OCI-M1 (cell line): ENCODE results near the gene CNTN4.

Experiments used
- DNase-seq: peaks from one replicate; lab custom pipeline; 2025; lab: John Stamatoyannopoulos, UW

Gene CNTN4

GRCh38 chr3:3038201-3038991 is 939.7 kb downstream of the CNTN4 start:
- no peak for DNase-seq

GRCh38 chr3:3053974-3054373 is 955.3 kb downstream of the CNTN4 start:
- DNase-seq: peak; percentile 21

DNA sequence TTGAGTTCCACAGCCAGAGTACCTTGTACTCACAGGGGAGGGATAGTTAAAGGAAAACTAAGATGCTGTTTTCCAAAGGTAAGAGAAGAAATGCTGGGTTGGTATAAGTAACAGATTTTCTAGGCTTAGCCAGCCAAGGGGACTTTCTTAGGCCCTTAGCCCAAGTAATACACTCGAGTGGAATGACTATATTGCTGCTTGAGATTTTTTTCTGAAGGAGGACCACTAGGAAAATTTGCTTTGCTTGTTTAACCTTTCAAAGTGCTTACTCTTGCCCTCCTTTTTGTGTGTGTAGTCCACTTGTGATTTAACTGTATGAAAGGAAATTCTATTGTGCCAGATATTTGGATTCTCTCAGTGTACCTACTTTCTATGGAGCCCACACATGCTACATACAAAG is 961.0 kb downstream of the CNTN4 start:
- no peak for DNase-seq

DNA sequence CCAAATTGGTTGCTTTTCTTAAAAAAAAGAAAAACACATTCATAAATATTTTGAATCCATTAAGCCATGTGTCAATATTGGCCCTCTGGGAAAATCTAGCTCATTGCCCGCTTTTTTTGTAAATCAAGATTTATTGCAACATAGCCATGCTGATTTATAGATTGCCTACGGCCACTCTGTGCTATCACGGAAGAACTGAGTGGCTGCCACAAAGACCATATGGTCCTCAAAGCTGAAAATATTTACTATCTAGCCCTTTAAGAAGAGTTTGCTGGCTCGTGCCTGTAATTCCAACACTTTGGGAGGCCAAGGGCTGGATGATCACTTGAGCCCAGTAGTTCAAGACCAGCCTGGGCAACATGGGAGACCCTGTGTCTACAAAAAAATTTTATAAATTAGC is 965.6 kb downstream of the CNTN4 start:
- DNase-seq: no peak

DNA sequence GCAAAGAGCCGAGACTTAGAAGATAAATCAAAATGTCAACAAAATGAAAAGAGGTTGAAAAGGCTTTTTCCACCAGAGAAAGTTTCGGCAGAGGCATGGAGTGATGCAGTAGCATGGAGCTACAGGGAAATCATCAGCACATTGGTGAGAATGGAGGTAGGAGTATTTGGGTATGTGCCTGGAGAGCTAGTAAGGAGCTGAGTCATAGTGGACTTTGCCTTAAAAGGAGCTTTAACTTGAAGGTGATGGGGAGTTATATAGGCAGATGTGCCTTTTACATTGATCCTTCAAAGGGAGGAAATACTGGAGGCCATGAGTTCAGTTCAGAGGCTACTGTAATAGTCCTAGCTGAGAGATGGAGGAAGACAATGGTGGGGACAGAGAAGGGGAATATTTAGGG is 967.2 kb downstream of the CNTN4 start:
- no peak for DNase-seq

GRCh38 chr3:3066378-3066777 is 967.7 kb downstream of the CNTN4 start:
- no peak for DNase-seq

DNA sequence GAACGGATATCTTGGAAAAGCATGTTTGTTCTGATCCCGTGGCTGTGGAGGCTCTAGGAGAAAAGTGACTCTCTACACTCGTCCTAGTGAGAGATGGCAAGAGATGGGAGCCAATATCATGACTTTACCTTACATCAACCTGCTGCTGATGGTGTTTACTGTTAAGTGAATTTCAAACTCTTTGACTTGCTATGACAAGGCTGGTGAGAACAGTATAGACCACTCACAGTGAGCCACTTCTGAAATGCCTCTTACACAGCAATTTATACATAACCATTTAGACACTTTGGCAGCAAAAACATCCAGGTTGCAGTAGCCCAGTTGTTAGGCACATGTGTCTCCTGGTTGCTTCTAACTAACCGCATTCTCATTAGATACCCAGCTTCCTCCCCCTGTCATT is 968.2 kb downstream of the CNTN4 start:
- DNase-seq: no peak

GRCh38 chr3:3068358-3068881 is 969.8 kb downstream of the CNTN4 start:
- DNase-seq: no peak

- no peak for DNase-seq
Measured at GRCh38 chr3:3069723-3070122, 971.1 kb downstream of the CNTN4 start.

- no peak for DNase-seq
Measured at GRCh38 chr3:3071136-3071535, 972.5 kb downstream of the CNTN4 start.

DNA sequence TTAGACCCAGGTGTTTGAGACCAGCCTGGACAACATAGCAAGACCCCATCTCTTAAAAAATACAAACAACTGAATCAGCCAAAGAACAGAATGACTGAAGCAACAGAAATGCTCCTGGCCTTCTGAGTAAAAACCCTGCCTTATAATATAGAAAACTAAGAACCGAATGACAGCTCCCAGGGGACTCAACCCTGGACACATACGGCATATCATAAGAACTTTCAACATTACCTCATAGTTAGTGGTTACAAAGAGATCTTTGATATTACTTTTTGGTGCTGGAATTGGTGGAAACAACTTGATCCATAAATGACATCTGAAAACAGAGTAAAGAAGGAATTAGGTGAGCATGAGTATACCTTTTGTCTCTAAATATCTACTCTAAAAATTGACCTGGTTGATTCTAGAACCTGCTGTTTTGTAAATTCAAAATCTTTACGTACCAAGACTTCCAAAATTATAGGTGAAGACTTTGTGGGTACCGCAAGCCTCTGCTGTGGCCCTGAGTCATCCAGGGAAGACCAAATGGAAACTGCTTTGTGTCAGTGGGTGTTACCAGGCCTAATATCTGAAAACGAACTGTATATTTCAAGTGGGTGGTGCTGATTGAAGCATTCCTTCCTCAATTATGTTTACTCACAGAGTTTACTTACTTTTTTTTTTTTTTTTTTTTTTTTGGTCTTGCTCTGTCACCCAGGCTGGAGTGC is 976.0 kb downstream of the CNTN4 start:
- DNase-seq: no peak

DNA sequence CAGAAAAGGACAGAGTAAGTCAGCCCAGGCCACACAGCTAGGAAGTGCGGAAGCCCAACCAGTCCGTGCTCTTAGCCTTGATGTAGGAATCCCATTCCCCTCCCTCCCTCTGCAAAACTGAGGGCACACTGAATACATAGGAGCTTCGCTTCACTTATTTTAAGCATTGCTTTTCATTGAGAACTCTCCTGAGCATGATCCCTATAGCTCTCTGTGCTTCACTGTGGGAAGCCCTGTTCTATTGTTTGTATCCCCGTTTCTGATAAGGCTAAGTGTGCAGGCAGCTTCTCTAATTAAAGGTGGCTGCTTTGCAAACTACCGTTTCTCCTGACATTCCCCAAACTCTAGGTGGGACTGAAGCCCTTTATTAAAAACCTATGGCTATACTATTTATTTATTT is 981.6 kb downstream of the CNTN4 start:
- no peak for DNase-seq

DNA sequence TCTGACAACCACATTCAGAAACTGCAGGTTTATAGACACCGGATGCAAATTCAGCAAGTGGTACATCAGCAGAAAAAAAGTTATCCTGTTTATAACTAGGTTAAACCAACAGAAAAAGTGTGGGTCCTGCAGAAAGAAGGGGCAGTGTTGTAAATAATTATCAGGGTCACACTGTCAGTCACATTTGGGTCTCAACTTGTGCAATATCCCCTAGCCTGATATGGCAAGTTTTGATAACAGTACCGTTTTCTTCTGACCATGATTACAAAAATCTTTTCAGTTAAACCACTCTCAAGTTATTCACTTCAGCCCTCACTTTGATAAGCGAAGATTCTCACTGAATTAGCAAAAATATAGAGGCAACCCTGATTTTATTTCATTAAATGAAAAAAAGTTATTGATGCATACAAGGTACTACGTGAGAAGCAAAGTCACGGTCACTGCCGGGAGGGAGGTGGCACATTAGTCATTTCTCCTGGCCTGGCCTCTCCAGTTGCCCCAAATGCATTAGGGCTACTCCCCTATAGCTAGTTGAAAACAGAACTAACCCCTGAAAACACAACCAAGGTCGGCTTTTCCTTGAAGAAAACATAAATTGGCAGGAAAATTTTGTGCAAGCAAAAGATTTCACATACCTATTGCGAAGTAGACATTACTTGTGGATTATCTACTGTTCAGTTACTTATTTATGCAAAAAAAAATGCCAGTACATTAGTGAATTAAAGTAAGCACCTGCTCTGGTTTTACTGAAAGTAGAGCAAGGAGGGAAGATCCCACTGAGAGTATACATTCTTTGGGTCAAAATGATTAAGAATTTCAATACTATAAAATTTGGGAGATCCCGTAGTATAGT is 982.9 kb downstream of the CNTN4 start:
- DNase-seq: no peak

DNA sequence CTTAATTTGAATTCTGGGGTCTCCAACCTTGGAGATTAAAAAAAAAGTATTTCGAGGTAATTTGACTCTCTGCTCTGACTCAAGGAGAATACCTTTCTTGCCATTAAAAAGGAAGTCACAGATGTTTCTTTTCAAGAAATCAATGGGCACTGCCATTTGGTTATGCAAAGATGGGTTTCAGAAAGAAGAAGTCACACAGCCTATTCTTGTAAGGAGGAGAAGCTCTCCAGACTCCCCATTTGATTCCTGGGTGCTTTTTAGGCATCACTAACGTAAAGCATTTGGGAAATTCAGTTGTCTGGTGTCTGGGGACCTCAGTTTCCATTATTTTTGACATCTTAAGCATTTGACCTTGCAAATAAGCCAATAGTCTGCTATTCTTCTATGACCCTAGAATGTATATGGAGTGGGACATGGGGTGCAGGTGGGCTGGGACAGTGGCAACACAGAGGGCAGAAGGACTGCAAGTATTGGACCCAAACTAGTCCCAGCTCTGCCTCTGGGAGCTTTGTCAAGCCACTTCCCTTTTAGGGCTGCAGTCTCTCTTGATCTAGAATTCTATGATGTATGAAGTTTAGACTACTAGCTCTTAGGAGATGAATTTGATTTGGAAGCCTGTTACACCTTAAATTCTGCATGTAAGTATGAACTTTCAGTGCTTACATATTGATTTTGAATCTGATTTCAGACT is 983.7 kb downstream of the CNTN4 start:
- no peak for DNase-seq

DNA sequence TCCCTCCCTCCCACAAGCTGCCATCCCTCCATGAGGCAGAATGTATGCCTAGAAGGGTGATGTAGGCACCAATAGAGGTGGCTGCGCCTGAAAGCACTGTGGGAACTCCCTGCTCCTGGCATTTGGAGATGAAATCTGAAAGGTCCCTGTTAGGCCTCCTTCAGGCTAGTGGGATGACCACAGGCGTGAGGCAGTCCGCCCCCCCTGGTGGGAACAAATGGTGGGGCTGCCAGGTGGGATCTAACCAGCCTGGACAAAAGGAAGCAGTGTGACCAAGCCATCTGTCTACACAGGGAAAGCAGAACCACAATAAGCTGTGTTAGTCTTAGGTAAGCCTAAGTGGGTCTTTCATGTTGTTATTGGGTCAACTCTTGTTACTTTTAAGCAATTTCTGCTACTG is 986.2 kb downstream of the CNTN4 start:
- DNase-seq: no peak

DNA sequence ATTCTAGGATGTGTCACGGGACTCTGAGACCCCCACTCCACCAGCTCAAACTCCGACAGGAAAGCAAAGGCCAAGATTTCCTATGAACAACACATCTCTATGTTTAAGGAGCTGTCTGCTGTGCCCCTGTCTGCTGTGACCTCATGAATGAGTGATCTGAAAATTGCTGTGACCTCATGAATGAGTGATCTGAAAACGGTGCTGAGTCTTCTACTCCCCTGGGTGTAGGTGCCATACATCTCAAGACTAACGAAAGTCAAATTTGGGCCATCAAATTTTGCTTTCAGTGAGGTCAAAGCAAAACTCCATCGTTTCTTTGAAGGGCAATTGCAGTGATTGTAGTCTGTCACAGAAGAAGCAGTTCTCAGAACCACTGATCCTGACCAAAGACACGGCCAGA is 987.1 kb downstream of the CNTN4 start:
- no peak for DNase-seq

GRCh38 chr3:3086239-3086638 is 987.6 kb downstream of the CNTN4 start:
- peak; percentile 57 for DNase-seq

DNA sequence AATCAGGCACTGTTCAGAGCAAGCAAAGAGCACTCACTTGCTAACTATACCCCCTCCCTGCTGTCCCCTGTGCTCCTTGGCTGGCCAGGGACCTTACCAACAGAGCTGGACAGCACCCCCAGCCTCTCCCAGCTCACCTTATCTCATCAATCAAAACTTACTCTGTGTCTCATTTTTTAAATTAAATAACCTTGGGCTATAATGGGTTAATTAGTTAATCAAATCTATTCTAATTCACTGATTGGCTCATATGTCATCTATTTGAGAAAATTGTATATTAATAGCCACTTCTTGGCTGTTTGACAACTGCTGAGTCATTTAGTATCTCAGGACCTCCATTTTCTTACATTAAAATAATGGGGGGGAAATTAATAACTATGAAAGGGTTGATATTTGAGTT is 988.6 kb downstream of the CNTN4 start:
- no peak for DNase-seq

GRCh38 chr3:3087716-3088465 is 989.2 kb downstream of the CNTN4 start:
- no peak for DNase-seq

- DNase-seq: no peak
Measured at GRCh38 chr3:3089017-3089416, 990.4 kb downstream of the CNTN4 start.

- DNase-seq: no peak
Measured at GRCh38 chr3:3097958-3098357, 999.3 kb downstream of the CNTN4 start.
